ENCODE data around the gene CTNNB1. TPM values are rescaled to one million over a fixed set of nuclear protein-coding genes. Genes with fewer than 3 reads are reported as not detected.

The CTNNB1 gene
- total RNA-seq, 2 donors from 2014 or later, result 405 to 467 TPM

DNA sequence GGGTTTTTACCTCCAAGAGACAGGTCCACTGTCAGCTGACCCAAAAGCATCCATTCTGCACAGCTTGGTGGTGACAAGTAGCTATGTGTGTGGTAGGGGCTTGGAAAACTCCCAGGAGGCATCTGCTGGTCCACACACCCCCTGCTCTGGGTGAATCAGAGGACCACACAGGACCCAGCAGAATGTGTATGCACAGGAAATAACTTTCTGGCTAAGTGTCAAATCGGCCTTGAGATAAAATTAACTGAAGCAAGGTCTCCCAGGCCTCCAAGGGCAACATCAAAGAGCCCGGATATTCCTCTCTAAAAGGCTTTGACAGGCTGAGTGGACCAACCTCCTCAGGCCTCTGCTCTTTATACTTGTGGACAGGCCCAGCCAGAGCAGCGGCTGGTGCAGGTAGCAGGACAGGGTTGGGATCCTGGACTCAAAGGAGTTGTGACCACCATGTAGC is 66.5 kb downstream of the CTNNB1 start:
- no peaks in the 10 kb centered on the region for H3K27me3 ChIP-seq (replicated peaks; ENCODE audit: insufficient read depth)
- no peaks in the 10 kb centered on the region for H3K4me1 ChIP-seq (replicated peaks)
- no peak overlapping the region for H3K27ac ChIP-seq
- H3K36me3 ChIP-seq, result no peaks in the 10 kb centered on the region
- H3K4me3 ChIP-seq, result no peak overlapping the region
- DNase-seq (ENCODE audit: low spot score), result no peak
- no peaks in the 10 kb centered on the region for H3K9me3 ChIP-seq
- 70% methylated on average over 3 of the region's 3 CpGs for whole genome bisulfite sequencing
- TF ChIP-seq POLR2AphosphoS5 (IDR thresholded peaks at IDR 0.05) (no peak), POLR2A (IDR thresholded peaks at IDR 0.05) (no peak)
- TF ChIP-seq, protein P1, sequence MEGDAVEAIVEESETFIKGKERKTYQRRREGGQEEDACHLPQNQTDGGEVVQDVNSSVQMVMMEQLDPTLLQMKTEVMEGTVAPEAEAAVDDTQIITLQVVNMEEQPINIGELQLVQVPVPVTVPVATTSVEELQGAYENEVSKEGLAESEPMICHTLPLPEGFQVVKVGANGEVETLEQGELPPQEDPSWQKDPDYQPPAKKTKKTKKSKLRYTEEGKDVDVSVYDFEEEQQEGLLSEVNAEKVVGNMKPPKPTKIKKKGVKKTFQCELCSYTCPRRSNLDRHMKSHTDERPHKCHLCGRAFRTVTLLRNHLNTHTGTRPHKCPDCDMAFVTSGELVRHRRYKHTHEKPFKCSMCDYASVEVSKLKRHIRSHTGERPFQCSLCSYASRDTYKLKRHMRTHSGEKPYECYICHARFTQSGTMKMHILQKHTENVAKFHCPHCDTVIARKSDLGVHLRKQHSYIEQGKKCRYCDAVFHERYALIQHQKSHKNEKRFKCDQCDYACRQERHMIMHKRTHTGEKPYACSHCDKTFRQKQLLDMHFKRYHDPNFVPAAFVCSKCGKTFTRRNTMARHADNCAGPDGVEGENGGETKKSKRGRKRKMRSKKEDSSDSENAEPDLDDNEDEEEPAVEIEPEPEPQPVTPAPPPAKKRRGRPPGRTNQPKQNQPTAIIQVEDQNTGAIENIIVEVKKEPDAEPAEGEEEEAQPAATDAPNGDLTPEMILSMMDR (IDR thresholded peaks at IDR 0.05), result no peak
- intact Hi-C loops (cut with DNase I), result no loop called here

DNA sequence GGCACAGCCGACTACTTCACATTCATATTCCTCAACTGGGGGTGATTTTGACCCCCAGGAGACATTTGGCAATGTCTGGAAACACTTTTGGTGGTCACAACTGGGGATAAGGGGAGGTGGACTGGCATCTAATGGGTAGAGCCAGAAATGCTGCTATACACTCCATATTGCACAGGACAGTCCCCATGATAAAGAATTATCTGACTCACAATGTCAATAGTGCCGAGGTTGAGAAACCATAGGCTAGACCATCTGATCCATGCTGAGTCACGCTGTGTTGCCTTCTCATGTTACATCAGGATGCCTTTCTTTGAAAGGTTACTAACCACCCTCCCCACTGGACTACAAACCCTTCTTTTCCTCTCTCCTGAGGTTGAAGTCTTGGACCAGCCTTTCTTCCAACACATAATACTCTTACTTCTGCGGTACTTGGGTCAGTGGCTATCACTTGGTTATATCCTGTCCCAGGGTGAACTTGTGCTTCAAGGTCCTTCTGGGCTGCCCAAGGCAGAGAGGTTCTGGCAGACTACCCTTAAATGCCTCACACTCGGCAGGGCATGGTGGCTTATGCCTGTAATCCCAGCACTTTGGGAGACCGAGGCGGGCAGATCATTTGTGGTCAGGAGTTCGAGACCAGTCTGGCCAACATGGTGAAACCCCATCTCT is 68.8 kb downstream of the CTNNB1 start:
- TF ChIP-seq, protein P1 (IDR thresholded peaks at IDR 0.05), result no peak
- TF ChIP-seq POLR2A (IDR thresholded peaks at IDR 0.05) (no peak), POLR2AphosphoS5 (IDR thresholded peaks at IDR 0.05) (no peak)
- Histone ChIP-seq H3K4me3 (no peak overlapping the region), H3K9me3 (no peaks in the 10 kb centered on the region), H3K27ac (no peak overlapping the region), H3K27me3 (replicated peaks; ENCODE audit: insufficient read depth) (no peaks in the 10 kb centered on the region), H3K36me3 (no peaks in the 10 kb centered on the region), H3K4me1 (replicated peaks) (no peaks in the 10 kb centered on the region)
- WGBS, result 89% methylated on average over 8 of the region's 8 CpGs
- DNase-seq (ENCODE audit: low spot score), result no peak
- intact Hi-C loops (cut with DNase I), result no loop called here

DNA sequence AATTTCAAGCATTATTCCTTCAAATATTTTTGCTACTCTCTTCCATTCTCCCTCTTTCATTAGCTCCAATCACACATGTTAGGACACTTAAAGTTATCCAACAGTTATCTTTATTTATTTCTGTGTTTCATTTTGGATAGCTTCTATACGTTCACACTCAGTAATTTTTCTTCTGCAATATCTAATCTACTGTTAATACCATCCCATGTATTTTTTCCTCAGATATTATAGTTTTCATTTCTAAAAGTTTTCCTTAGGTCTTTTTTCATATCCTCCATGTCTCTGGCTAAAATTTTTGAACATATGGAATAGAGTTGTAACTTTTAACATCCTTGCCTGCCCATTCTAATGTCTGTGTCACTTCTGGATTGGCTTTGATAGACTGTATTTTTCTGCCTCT is 73.4 kb downstream of the CTNNB1 start:
- Histone ChIP-seq H3K27ac (no peak overlapping the region), H3K4me3 (no peak overlapping the region), H3K4me1 (replicated peaks) (no peaks in the 10 kb centered on the region), H3K36me3 (no peaks in the 10 kb centered on the region), H3K9me3 (no peaks in the 10 kb centered on the region), H3K27me3 (replicated peaks; ENCODE audit: insufficient read depth) (no peaks in the 10 kb centered on the region)
- WGBS, result 91% methylated on average over 1 of the region's 1 CpG
- no peak for DNase-seq (ENCODE audit: low spot score)
- TF ChIP-seq POLR2A (IDR thresholded peaks at IDR 0.05) (no peak), POLR2AphosphoS5 (IDR thresholded peaks at IDR 0.05) (no peak)
- TF ChIP-seq, protein P1 (IDR thresholded peaks at IDR 0.05), result no peak
- intact Hi-C loops (cut with DNase I), result no loop called here

DNA sequence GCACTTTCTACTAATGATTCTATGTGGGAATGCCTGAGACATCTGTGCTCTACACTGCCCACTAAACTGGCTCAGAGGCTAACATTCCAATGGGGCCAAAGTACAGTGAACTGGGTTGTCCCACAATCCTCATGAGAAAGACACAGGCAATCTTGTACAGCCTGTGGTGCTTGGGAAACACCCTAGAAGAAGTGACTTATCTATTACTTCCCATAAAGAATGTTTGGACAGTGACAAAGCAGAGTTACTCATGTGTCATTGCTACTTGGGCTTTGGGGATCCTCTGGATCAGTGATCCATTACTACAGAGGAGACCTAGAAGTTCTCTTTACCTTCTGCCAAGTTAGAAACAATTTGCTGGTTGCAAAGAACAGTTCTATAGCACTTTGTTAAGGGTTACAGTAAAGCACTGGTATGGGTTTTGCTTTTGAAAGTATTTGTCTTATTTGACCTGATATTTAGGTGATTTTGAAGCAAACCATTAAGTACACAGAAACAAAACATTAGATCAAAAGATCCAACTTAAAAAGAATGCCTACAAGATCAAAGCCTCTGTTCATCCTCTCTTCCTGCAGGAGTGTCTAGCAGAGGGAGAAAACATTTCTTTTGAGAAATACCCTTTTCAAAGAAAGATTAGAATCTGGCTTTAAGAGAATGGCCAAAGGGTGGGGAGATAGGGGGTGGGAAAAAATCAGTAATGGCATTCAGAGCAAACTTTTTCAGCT is 75.8 kb downstream of the CTNNB1 start:
- TF ChIP-seq POLR2A (IDR thresholded peaks at IDR 0.05) (no peak), POLR2AphosphoS5 (IDR thresholded peaks at IDR 0.05) (no peak)
- TF ChIP-seq, protein P1 (IDR thresholded peaks at IDR 0.05), result no peak
- Histone ChIP-seq H3K27me3 (replicated peaks; ENCODE audit: insufficient read depth) (no peaks in the 10 kb centered on the region), H3K36me3 (no peaks in the 10 kb centered on the region), H3K27ac (no peak overlapping the region), H3K4me3 (no peak overlapping the region), H3K9me3 (no peaks in the 10 kb centered on the region), H3K4me1 (replicated peaks) (no peaks in the 10 kb centered on the region)
- DNase-seq (ENCODE audit: low spot score), result no peak
- intact Hi-C loops (cut with DNase I), result no loop called here

DNA sequence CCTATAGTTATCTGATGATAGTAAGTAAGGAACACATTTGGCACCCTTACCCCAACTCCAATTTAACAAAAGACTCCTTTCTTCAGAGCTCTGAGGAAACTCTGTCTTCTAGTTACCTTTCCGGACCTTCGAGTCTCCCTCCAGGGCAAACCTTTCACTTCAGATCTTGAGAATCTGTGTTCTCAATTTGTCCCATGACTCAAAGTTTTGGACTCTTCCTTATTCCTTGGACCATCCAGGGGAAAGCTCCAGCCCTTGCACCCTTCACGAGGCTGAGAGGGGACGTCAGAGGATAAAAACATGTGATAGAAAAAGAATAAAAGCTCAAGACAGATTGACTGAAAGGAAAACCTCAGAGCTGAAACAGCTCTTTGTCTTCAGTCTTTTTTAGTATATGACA is 76.9 kb downstream of the CTNNB1 start:
- intact Hi-C loops (cut with DNase I), result no loop called here
- Histone ChIP-seq H3K36me3 (no peaks in the 10 kb centered on the region), H3K4me1 (replicated peaks) (no peaks in the 10 kb centered on the region), H3K27me3 (replicated peaks; ENCODE audit: insufficient read depth) (no peaks in the 10 kb centered on the region), H3K27ac (no peak overlapping the region), H3K4me3 (no peak overlapping the region), H3K9me3 (no peaks in the 10 kb centered on the region)
- 44% methylated on average over 4 of the region's 4 CpGs for WGBS
- TF ChIP-seq POLR2AphosphoS5 (IDR thresholded peaks at IDR 0.05), result no peak
- TF ChIP-seq POLR2A (IDR thresholded peaks at IDR 0.05), result no peak
- DNase-seq (ENCODE audit: low spot score), result no peak

Measured in prostate gland (tissue), 2 donors.